ENCODE data around the gene COMT. TPM values are rescaled to one million over a fixed set of nuclear protein-coding genes. Genes with fewer than 3 reads are reported as not detected.

Gene COMT
- total RNA-seq, 1 donor from 2014 or later, result 150 TPM

GRCh38 chr22:19968450-19968891, 26.9 kb downstream of the COMT start:
- peaks cover 0 to 6% of the 10 kb centered on the region in 2 donors for H3K4me1 ChIP-seq
- TF ChIP-seq CTCF (IDR thresholded peaks at IDR 0.05), result no peak
- intact Hi-C loops (cut with DNase I), result loop anchor here (10.0 kb wide), 1 partner anchor 146 kb away; the partner anchor contains the start of genes RANBP1 and TRMT2A
- peaks cover 70 to 96% of the 10 kb centered on the region in 2 donors for H3K36me3 ChIP-seq
- H3K27me3 ChIP-seq, result no peaks in the 10 kb centered on the region
- H3K4me3 ChIP-seq, result no peak overlapping the region
- DNase-seq (ENCODE audit: low spot score in 2 of 2), result no peak
- no peak overlapping the region for H3K27ac ChIP-seq
- H3K9me3 ChIP-seq, result no peaks in the 10 kb centered on the region

- Histone ChIP-seq H3K4me3 (no peak overlapping the region), H3K9me3 (no peaks in the 10 kb centered on the region), H3K27ac (no peak overlapping the region), H3K27me3 (no peaks in the 10 kb centered on the region), H3K4me1 (peaks cover 0 to 6% of the 10 kb centered on the region in 2 donors), H3K36me3 (peaks cover 68 to 94% of the 10 kb centered on the region in 2 donors)
- no peak for TF ChIP-seq CTCF (IDR thresholded peaks at IDR 0.05)
- intact Hi-C loops (cut with DNase I), result loop anchor here (10.0 kb wide), 1 partner anchor 145 kb away; the partner anchor contains the start of genes RANBP1 and TRMT2A
- no peak for DNase-seq (ENCODE audit: low spot score in 2 of 2)
Measured at GRCh38 chr22:19969141-19969928, 27.8 kb downstream of the COMT start.

- no peak for TF ChIP-seq CTCF (IDR thresholded peaks at IDR 0.05)
- H3K27ac ChIP-seq, result peak overlapping the region; percentile 26 to 69
Measured at GRCh38 chr22:19970031-19970478, 28.5 kb downstream of the COMT start.

GRCh38 chr22:19970479-19971275, 29.1 kb downstream of the COMT start:
- H3K27ac ChIP-seq, result peak overlapping the region; percentile 26 to 69
- peak in 1 of 2 donors; percentile 82 for DNase-seq (ENCODE audit: low spot score in 2 of 2)

More at GRCh38 chr22:19970031-19970478, 28.5 kb downstream of the COMT start:
- DNase-seq (ENCODE audit: low spot score in 2 of 2), result no peak
- Histone ChIP-seq H3K4me3 (no peak overlapping the region), H3K27me3 (no peaks in the 10 kb centered on the region), H3K9me3 (no peaks in the 10 kb centered on the region), H3K4me1 (peaks cover 0 to 10% of the 10 kb centered on the region in 2 donors), H3K36me3 (peaks cover 67 to 87% of the 10 kb centered on the region in 2 donors)
- intact Hi-C loops (cut with DNase I), result loop anchor here (1.0 kb wide), 1 partner anchor 43 kb away; no protein-coding TSS in a partner anchor

More at GRCh38 chr22:19970479-19971275, 29.1 kb downstream of the COMT start:
- Histone ChIP-seq H3K9me3 (no peaks in the 10 kb centered on the region), H3K36me3 (peaks cover 69 to 86% of the 10 kb centered on the region in 2 donors), H3K4me1 (peaks cover 0 to 10% of the 10 kb centered on the region in 2 donors), H3K4me3 (no peak overlapping the region), H3K27me3 (no peaks in the 10 kb centered on the region)
- intact Hi-C loops (cut with DNase I), result loop anchor here (1.0 kb wide), 1 partner anchor 43 kb away; no protein-coding TSS in a partner anchor
- peak; percentile 75 to 98 (median 96) for TF ChIP-seq CTCF (IDR thresholded peaks at IDR 0.05)
